Keratinocyte (primary cell): ENCODE results near the gene ZNF501. TPM values are rescaled to one million over a fixed set of nuclear protein-coding genes. Genes with fewer than 3 reads are reported as not detected.

Experiments
- DNase-seq: peaks from one replicate; pipeline ENCODE4 v3.0.0-alpha.2; 2011; ENCODE audit warnings: low read depth, missing footprints, low spot score
- FAIRE-seq: peaks from 2 replicates; lab custom pipeline; 2011; peaks lifted over from hg19 to GRCh38; lab: Jason Lieb, UNC
- H2AFZ ChIP-seq: 2 replicates; pipeline ENCODE4 v1.6.0; 2012; ENCODE audit warnings: low read length, control low read depth, inconsistent platforms; ENCODE audit not compliant: control insufficient read depth
- H3K27ac ChIP-seq: 2 replicates; pipeline ENCODE4 v1.5.1; 2011; ENCODE audit warnings: low read length; ENCODE audit not compliant: control insufficient read depth, insufficient read depth
- H3K27me3 ChIP-seq: 3 replicates; pipeline ENCODE4 v1.6.0; 2011; ENCODE audit warnings: low read length; ENCODE audit not compliant: control insufficient read depth, insufficient read depth; ENCODE audit errors: extremely low read depth
- H3K36me3 ChIP-seq, 2 experiments: 2 replicates in 1 of 2; 3 replicates in 1 of 2; pipeline ENCODE4 v1.5.1; 2011; ENCODE audit warnings: low read length in 2 of 2, mild to moderate bottlenecking in 1 of 2; ENCODE audit not compliant: control insufficient read depth in 2 of 2, insufficient read depth in 2 of 2; ENCODE audit errors: extremely low read depth in 1 of 2
- H3K4me1 ChIP-seq: 3 replicates; pipeline ENCODE4 v1.5.1; 2011; ENCODE audit warnings: low read length; ENCODE audit not compliant: control insufficient read depth, insufficient read depth; ENCODE audit errors: extremely low read depth
- H3K4me2 ChIP-seq: 3 replicates; pipeline ENCODE4 v1.6.0; 2011; ENCODE audit warnings: low read depth, low read length; ENCODE audit not compliant: control insufficient read depth, insufficient read depth; ENCODE audit errors: extremely low read depth
- H3K4me3 ChIP-seq, 3 experiments: fragments of 200-600 bp in 1 of 3; sonication (generic) in 1 of 3; 2 replicates in 2 of 3; 3 replicates in 1 of 3; pipeline ENCODE4 v1.5.1; 2011 to 2016; ENCODE audit warnings: low read length in 3 of 3, mild to moderate bottlenecking in 3 of 3, control low read depth in 2 of 3, inconsistent platforms in 1 of 3, low read depth in 1 of 3, mixed read lengths in 1 of 3, mixed run types in 1 of 3, moderate library complexity in 1 of 3; ENCODE audit not compliant: control insufficient read depth in 2 of 3, insufficient read depth in 2 of 3; ENCODE audit errors: extremely low read depth in 1 of 3
- H3K79me2 ChIP-seq: 2 replicates; pipeline ENCODE4 v1.6.0; 2012; ENCODE audit warnings: low read length; ENCODE audit not compliant: control insufficient read depth, insufficient read depth
- H3K9ac ChIP-seq: 3 replicates; pipeline ENCODE4 v1.6.0; 2011; ENCODE audit warnings: low read length; ENCODE audit not compliant: control insufficient read depth, insufficient read depth; ENCODE audit errors: extremely low read depth
- H3K9me1 ChIP-seq: 3 replicates; pipeline ENCODE4 v1.6.0; 2011; ENCODE audit warnings: low read length; ENCODE audit not compliant: control insufficient read depth, insufficient read depth; ENCODE audit errors: extremely low read depth
- H3K9me3 ChIP-seq: 2 replicates; pipeline ENCODE4 v1.5.1; 2012; ENCODE audit warnings: low read depth, low read length; ENCODE audit not compliant: control insufficient read depth
- H4K20me1 ChIP-seq: 3 replicates; pipeline ENCODE4 v1.6.0; 2011; ENCODE audit warnings: low read length; ENCODE audit not compliant: control insufficient read depth, insufficient read depth; ENCODE audit errors: extremely low read depth
- CTCF ChIP-seq, 3 experiments: IDR thresholded peaks in 1 of 3; conservative IDR thresholded peaks in 1 of 3; optimal IDR thresholded peaks in 1 of 3; 2 replicates in 2 of 3; 3 replicates in 1 of 3; pipeline versions ENCODE3 to v1.5.1; 2011; ENCODE audit warnings: low read length in 3 of 3, mild to moderate bottlenecking in 3 of 3, moderate library complexity in 2 of 3, control low read depth in 1 of 3, inconsistent platforms in 1 of 3; ENCODE audit not compliant: insufficient read depth in 2 of 3; ENCODE audit errors: extremely low read depth in 1 of 3
- EZH2 ChIP-seq: IDR thresholded peaks from one replicate; pipeline ENCODE4 v1.6.1; 2012; ENCODE audit warnings: inconsistent platforms, mild to moderate bottlenecking, low read length, moderate library complexity
- dilution Hi-C: fragments of 300-500 bp; cut with MboI; formaldehyde crosslinking; loops from one replicate; pipeline ENCODE4 v1.7.0; 2020; ENCODE audit warnings: low sequenced_read_pairs; ENCODE audit not compliant: extremely low pct_ligation_motif_present
- polyA plus RNA-seq, 5 experiments: library from polyadenylated mRNA; depleted of rRNA in 3 of 5; stranded (reverse) in 3 of 5; stranded (forward) in 1 of 5; unstranded in 1 of 5; fragments of >200 nt; gene quantifications; 1 replicate in 1 of 5; 2 replicates in 3 of 5; 3 replicates in 1 of 5; pipeline versions ENCODE4 v1.2.1 to v1.2.3, GENCODE V29; 2011 to 2012; ENCODE audit warnings: missing spikeins in 2 of 5, low read depth in 1 of 5, low replicate concordance in 1 of 5

ZNF501 gene
- polyA plus RNA-seq, 1 donor (not counting 4 experiments of a cell fraction or from before 2014, with no cell fraction given), result 2.8 TPM

- Histone ChIP-seq H3K9ac (no peak overlapping the region), H4K20me1 (no peaks in the 10 kb centered on the region), H3K4me1 (peaks cover 4% of the 10 kb centered on the region), H3K9me3 (peaks cover 23% of the 10 kb centered on the region), H3K4me2 (no peak overlapping the region), H3K36me3 (no peaks in the 10 kb centered on the region), H3K79me2 (no peaks in the 10 kb centered on the region), H3K27me3 (no peaks in the 10 kb centered on the region), H2AFZ (no peak overlapping the region), H3K27ac (no peak overlapping the region), H3K9me1 (no peaks in the 10 kb centered on the region), H3K4me3 (no peak overlapping the region)
- FAIRE-seq (no peak), DNase-seq (no peak)
- dilution Hi-C loops, result no loop called here
- no peak for TF ChIP-seq CTCF (optimal IDR thresholded peaks at IDR 0.05 in 1 of 3, IDR thresholded peaks at IDR 0.05 in 1 of 3, conservative IDR thresholded peaks at IDR 0.05 in 1 of 3; ENCODE audit: extremely low read depth in 1 of 3, insufficient read depth in 2 of 3, low read length in 3 of 3)
- no peak for TF ChIP-seq EZH2
Measured at GRCh38 chr3:44734646-44735168, 5.3 kb downstream of the ZNF501 start.

- Histone ChIP-seq H3K4me1 (peaks cover 9% of the 10 kb centered on the region), H2AFZ (peak overlapping the region; percentile 86), H3K9ac (peak overlapping the region; percentile 85), H3K27me3 (no peaks in the 10 kb centered on the region), H3K79me2 (peaks cover 50% of the 10 kb centered on the region), H3K27ac (peak overlapping the region; percentile 79), H4K20me1 (no peaks in the 10 kb centered on the region), H3K4me2 (peak overlapping the region; percentile 89), H3K9me1 (no peaks in the 10 kb centered on the region), H3K9me3 (no peaks in the 10 kb centered on the region), H3K4me3 (peak overlapping the region; percentile 63 to 98 (median 93)), H3K36me3 (peaks cover 0 to 7% of the 10 kb centered on the region in 2 experiments)
- no peak for DNase-seq
- TF ChIP-seq CTCF (optimal IDR thresholded peaks at IDR 0.05 in 1 of 3, IDR thresholded peaks at IDR 0.05 in 1 of 3, conservative IDR thresholded peaks at IDR 0.05 in 1 of 3; ENCODE audit: extremely low read depth in 1 of 3, insufficient read depth in 2 of 3, low read length in 3 of 3), result no peak
- no peak for TF ChIP-seq EZH2
- FAIRE-seq, result no peak
- dilution Hi-C loops, result no loop called here
Measured at GRCh38 chr3:44761101-44761423, 31.6 kb downstream of the ZNF501 start.
